HEK293T (cell line): ENCODE measurements around the gene ARHGAP10.

Experiments
- CTCF ChIA-PET: fragments of 350-600 bp; formaldehyde crosslinking; extraction: SDS; loops from one replicate; lab custom pipeline; 2021; ENCODE audit warnings: antibody characterized with exemption, inconsistent platforms; lab: Yijun Ruan, JAX
- POLR2A ChIA-PET: fragments of 350-600 bp; formaldehyde crosslinking; extraction: SDS; loops from one replicate; lab custom pipeline; 2020; ENCODE audit warnings: antibody characterized with exemption, inconsistent platforms; lab: Yijun Ruan, JAX
- DNase-seq: peaks from one replicate; pipeline ENCODE4 v3.0.0; 2012; ENCODE audit warnings: mixed read lengths; ENCODE audit errors: extremely low spot score
- ARNT ChIP-seq: fragments of 450-650 bp; IDR thresholded peaks from 2 replicates; pipeline ENCODE4 v1.6.1; 2017; ENCODE audit warnings: mild to moderate bottlenecking
- BHLHE40 ChIP-seq: fragments of 450-650 bp; IDR thresholded peaks from 2 replicates; pipeline ENCODE4 v1.6.1; 2016; ENCODE audit warnings: mild to moderate bottlenecking, moderate library complexity, borderline replicate concordance
- CTBP1 ChIP-seq: fragments of 450-650 bp; IDR thresholded peaks from 2 replicates; pipeline ENCODE4 v1.6.1; 2016; ENCODE audit warnings: borderline replicate concordance
- ELF4 ChIP-seq: fragments of 450-650 bp; IDR thresholded peaks from 2 replicates; pipeline ENCODE4 v1.6.1; 2017; ENCODE audit warnings: antibody characterized with exemption
- FOXA1 ChIP-seq: fragments of 450-650 bp; IDR thresholded peaks from 2 replicates; pipeline ENCODE4 v1.6.1; 2016; ENCODE audit warnings: mild to moderate bottlenecking
- FOXK2 ChIP-seq: fragments of 450-650 bp; IDR thresholded peaks from 2 replicates; pipeline ENCODE4 v1.6.1; 2016; ENCODE audit warnings: mild to moderate bottlenecking
- FOXM1 ChIP-seq: fragments of 450-650 bp; IDR thresholded peaks from 2 replicates; pipeline ENCODE4 v1.6.1; 2017; ENCODE audit warnings: mild to moderate bottlenecking, borderline replicate concordance
- HDGF ChIP-seq: fragments of 450-650 bp; IDR thresholded peaks from 2 replicates; pipeline ENCODE4 v1.6.1; 2017; ENCODE audit warnings: antibody characterized with exemption, borderline replicate concordance
- L3MBTL2 ChIP-seq: fragments of 450-650 bp; conservative IDR thresholded peaks from 2 replicates; pipeline ENCODE4 v1.6.1; 2016; ENCODE audit warnings: mild to moderate bottlenecking
- LEF1 ChIP-seq: fragments of 450-650 bp; IDR thresholded peaks from 2 replicates; pipeline ENCODE4 v1.6.1; 2017; ENCODE audit warnings: mild to moderate bottlenecking, borderline replicate concordance
- NFRKB ChIP-seq: fragments of 450-650 bp; IDR thresholded peaks from 2 replicates; pipeline ENCODE4 v1.6.1; 2016; ENCODE audit warnings: mild to moderate bottlenecking, moderate library complexity
- PKNOX1 ChIP-seq: fragments of 450-650 bp; IDR thresholded peaks from 2 replicates; pipeline ENCODE4 v1.6.1; 2016
- SP1 ChIP-seq: fragments of 450-650 bp; IDR thresholded peaks from 2 replicates; pipeline ENCODE4 v1.6.1; 2017
- SUZ12 ChIP-seq: fragments of 450-650 bp; IDR thresholded peaks from 2 replicates; pipeline ENCODE4 v1.6.1; 2016; ENCODE audit warnings: mild to moderate bottlenecking
- TARDBP ChIP-seq: fragments of 450-650 bp; IDR thresholded peaks from 2 replicates; pipeline ENCODE4 v1.6.1; 2016
- ZNF384 ChIP-seq: fragments of 450-650 bp; IDR thresholded peaks from 2 replicates; pipeline ENCODE4 v1.6.1; 2016

Gene ARHGAP10

GRCh38 chr4:147691820-147692219 is 40.1 kb upstream of the ARHGAP10 start:
- TF ChIP-seq TARDBP (no peak), LEF1 (no peak), SUZ12 (no peak), SP1 (no peak), ELF4 (no peak), ARNT (no peak), NFRKB (no peak), FOXK2 (no peak), HDGF (no peak), FOXA1 (no peak), PKNOX1 (no peak), CTBP1 (no peak), L3MBTL2 (no peak), BHLHE40 (no peak)
- ChIA-PET CTCF (no interaction called here), POLR2A (no interaction called here)
- no peak for DNase-seq

DNA sequence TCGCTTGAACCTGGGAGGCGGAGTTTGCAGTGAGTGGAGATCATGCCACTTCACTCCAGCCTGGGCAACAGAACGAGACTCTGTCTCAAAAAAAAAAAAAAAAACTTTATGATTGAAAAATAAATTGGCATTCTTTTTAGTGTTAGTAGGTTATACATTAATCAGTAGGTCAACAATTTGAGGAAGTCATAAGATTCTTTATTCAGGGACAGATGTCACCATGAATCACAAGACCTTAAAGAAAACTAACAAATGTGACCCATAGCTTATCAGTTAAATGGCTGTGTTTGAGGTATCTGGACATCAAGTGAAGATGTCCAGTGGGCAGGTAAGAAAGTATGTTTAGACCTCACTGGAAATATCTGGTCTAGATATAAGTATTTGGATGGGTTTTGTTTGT is 38.7 kb upstream of the ARHGAP10 start:
- POLR2A ChIA-PET: interaction anchor here (3.7 kb wide), 1 partner anchor 9 kb away, joined by 19 read pairs; the partner anchor contains the start of gene PRMT9
- DNase-seq: no peak

DNA sequence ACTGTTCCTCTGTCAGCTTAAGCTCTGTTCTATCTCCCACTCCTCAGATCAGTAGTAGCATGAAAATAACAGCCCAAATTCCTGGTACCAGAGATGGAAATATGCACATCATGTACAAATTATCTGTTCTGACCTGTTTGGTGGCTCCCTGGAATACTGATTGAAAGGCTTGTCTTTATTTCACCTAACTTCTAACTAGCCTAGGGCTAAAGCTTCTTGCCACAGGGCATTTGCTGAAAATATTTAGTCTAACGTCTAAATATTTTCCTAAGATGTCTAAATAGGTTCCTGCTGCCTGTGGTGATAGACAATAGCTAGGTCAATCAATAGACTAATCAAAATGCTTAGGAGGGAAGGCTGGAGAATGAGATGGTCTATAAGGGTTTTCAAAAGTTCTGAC is 35.0 kb upstream of the ARHGAP10 start:
- CTCF ChIA-PET: interaction anchor here (0.6 kb wide), 1 partner anchor 140 kb away, joined by 3 read pairs; no protein-coding TSS in a partner anchor
- TF ChIP-seq FOXA1 (no peak), CTBP1 (no peak), TARDBP (no peak), PKNOX1 (no peak), ELF4 (no peak), SUZ12 (no peak), HDGF (no peak), L3MBTL2 (no peak), ZNF384 (no peak), NFRKB (no peak), BHLHE40 (no peak), ARNT (no peak), SP1 (no peak), LEF1 (no peak), FOXK2 (no peak), FOXM1 (no peak)
- POLR2A ChIA-PET: interaction anchor here (1.2 kb wide), 2 partner anchors 12 to 13 kb away, joined by 3 to 6 read pairs; partner anchors contain the start of gene PRMT9
- DNase-seq: no peak

More for the DNA sequence above, 38.7 kb upstream of the ARHGAP10 start:
- no peak for TF ChIP-seq FOXK2
- no peak for TF ChIP-seq ARNT
- no peak for TF ChIP-seq SUZ12
- TF ChIP-seq FOXA1: no peak
- no peak for TF ChIP-seq TARDBP
- TF ChIP-seq FOXM1: no peak
- TF ChIP-seq BHLHE40: no peak
- no peak for TF ChIP-seq L3MBTL2
- TF ChIP-seq PKNOX1: no peak
- no peak for TF ChIP-seq LEF1
- no peak for TF ChIP-seq CTBP1
- TF ChIP-seq NFRKB: no peak
- TF ChIP-seq ZNF384: no peak
- TF ChIP-seq SP1: no peak
- TF ChIP-seq ELF4: no peak
- TF ChIP-seq HDGF: no peak
- CTCF ChIA-PET: interaction anchor here (0.6 to 1.0 kb wide), 2 partner anchors 171 to 1218 kb away, joined by 4 to 5 read pairs; no protein-coding TSS in a partner anchor

- ChIA-PET CTCF (interaction anchor here (1.0 kb wide), 1 partner anchor 162 kb away, joined by 3 read pairs; no protein-coding TSS in a partner anchor), POLR2A (no interaction called here)
- DNase-seq: no peak
- no peak for TF ChIP-seq FOXA1
- TF ChIP-seq NFRKB: no peak
- no peak for TF ChIP-seq HDGF
- TF ChIP-seq PKNOX1: no peak
- no peak for TF ChIP-seq SUZ12
- TF ChIP-seq ARNT: no peak
- TF ChIP-seq CTBP1: no peak
- TF ChIP-seq FOXK2: no peak
- no peak for TF ChIP-seq SP1
Observed at GRCh38 chr4:147704846-147705245, 27.0 kb upstream of the ARHGAP10 start.

GRCh38 chr4:147707892-147708672 is 23.8 kb upstream of the ARHGAP10 start:
- DNase-seq: peak; percentile 41
- TF ChIP-seq TARDBP (no peak), CTBP1 (no peak), SUZ12 (no peak), FOXM1 (no peak), PKNOX1 (0 out of 2 replicates have a peak, but pooled peaks have one; percentile 15), LEF1 (no peak)
- POLR2A ChIA-PET: interaction anchor here (1.0 kb wide), 1 partner anchor 23 kb away, joined by 3 read pairs; no protein-coding TSS in a partner anchor
- CTCF ChIA-PET: interaction anchor here (0.6 to 2.9 kb wide), 10 partner anchors 9 to 509 kb away, joined by 3 to 30 read pairs (median 4); partner anchors contain the start of gene PRMT9
